ENCODE data around the gene NAT10.

NAT10 gene

DNA sequence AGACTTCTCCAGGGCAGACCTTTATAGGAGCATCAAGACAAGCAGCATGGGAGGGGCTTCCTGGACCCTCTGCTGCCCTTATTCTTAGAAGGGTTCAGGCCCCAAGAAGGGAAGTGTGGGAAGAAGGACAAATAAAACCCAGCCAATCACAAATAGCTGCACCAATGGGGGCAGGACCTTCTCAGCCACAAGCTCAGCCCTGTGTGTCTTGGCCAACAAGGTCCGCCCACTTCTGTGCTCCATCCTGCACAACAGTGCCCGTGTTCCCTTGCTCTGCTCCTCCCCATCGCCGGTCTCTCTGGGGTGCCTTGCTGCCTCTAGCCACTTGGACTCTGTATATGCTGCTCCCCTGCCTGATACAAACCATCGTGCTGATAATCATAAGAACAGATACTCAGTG is 86.1 kb downstream of the NAT10 start:
- no peak for DNase-seq

DNA sequence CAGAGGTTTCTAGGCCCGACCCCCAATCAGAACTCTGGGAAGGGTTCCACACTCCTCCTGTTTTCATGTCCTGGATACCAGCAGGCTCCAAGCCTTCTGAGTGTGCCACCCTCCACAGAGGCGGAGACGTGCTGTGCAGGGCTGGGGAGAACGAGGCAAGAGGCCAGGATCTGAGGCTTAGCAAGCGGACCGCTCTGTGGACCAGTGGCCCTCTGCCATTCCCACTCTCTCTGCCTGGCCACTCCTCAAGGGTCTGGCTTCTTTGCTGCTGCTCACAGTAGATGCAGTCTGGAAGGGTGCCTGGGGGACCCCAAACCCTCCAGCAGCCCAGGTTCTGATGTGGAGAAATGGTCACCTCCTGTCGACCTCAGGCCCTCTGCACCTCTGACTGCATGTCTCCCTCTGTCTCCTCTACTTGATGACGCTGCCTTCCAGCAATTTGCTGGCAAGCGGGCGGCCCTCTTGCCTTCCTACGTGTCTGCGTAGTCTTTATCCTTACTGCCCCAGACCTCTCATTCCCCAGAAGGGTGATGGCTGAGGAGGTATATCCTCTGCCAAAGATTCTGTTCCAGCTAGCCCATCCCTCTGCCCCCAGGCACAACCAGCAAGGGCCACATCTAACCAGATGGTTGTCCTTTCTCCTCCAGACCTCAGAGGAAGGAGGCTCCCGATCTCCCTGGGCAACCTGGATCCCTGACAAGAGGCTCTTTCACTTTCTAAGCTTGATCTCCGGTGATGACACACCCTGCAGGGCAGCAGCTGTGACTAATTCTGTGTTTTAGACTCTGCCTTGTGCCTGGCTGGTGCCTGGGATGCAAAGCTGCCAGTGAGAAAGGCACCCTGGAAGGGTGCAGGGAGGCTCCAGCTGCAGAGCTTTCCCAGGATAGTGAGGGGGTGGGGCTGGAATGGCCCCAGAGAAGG is 87.3 kb downstream of the NAT10 start:
- DNase-seq: no peak

- no peak for DNase-seq
Observed at GRCh38 chr11:34194576-34195335, 89.3 kb downstream of the NAT10 start.
